SJCRH30 (cell line): ENCODE data around the gene CRIM1. TPM values are rescaled to one million over a fixed set of nuclear protein-coding genes. Genes with fewer than 3 reads are reported as not detected.
"Not testable (repeated sequence)": the region's sequence is repeated elsewhere in the genome, so short reads cannot be mapped to it uniquely, and the experiment has no call there.

Source experiments
- DNase-seq, 2 experiments: peaks; one replicate each; pipeline ENCODE4 v3.0.0-alpha.2; 2015 to 2020
- H3K27ac ChIP-seq: fragments of 250-450 bp; sonication (Bioruptor Pico); 2 replicates; pipeline ENCODE4 v1.5.1; 2020; ENCODE audit warnings: mild to moderate bottlenecking, moderate library complexity
- H3K27me3 ChIP-seq: fragments of 250-450 bp; sonication (Bioruptor Pico); 2 replicates; pipeline ENCODE4 v1.5.1; 2020; ENCODE audit warnings: mild to moderate bottlenecking, moderate library complexity
- H3K36me3 ChIP-seq: fragments of 250-450 bp; sonication (Bioruptor Pico); 2 replicates; pipeline ENCODE4 v1.5.1; 2020; ENCODE audit warnings: mild to moderate bottlenecking, moderate library complexity
- H3K4me1 ChIP-seq: fragments of 250-450 bp; sonication (Bioruptor Pico); 2 replicates; pipeline ENCODE4 v1.5.1; 2020; ENCODE audit warnings: mild to moderate bottlenecking, moderate library complexity
- H3K4me3 ChIP-seq: fragments of 250-450 bp; sonication (Bioruptor Pico); 2 replicates; pipeline ENCODE4 v1.5.1; 2020; ENCODE audit warnings: mild to moderate bottlenecking, moderate library complexity
- H3K9me3 ChIP-seq: fragments of 250-450 bp; sonication (Bioruptor Pico); replicated peaks from 2 replicates; pipeline ENCODE4 v1.5.1; 2020; ENCODE audit warnings: mild to moderate bottlenecking, moderate library complexity
- total RNA-seq: library from RNA; depleted of rRNA; stranded (reverse); fragments of >200 nt; shearing (Covaris generic); gene quantifications from 2 replicates; pipeline ENCODE4 v1.2.3, GENCODE V29; 2014

CRIM1 gene
- total RNA-seq, 1 experiment from 2014 or later, result 12.6 TPM

DNA sequence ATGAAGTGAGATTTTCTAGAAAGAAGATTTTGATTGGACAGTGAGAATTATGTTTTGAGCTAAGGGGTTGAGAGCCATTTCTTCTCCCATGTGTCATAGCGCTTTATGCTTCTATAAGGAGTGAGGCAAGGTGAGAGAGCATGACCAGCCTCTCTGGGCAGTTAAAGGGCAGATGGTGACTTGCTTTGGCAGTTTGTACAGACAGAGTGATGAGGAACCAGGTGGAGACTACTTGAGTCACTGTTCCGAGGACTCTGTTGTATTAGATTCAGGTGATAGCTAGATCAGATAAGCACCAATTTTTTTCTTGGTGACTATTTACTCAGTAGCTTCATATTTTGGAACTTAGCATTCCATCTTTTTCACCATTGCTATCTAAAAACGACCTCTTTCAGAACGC, 4.5 kb downstream of the CRIM1 start:
- Histone ChIP-seq H3K27me3 (no peaks in the 10 kb centered on the region), H3K4me3 (no peak overlapping the region), H3K4me1 (peaks cover 14% of the 10 kb centered on the region), H3K27ac (no peak overlapping the region), H3K36me3 (no peaks in the 10 kb centered on the region), H3K9me3 (no peaks in the 10 kb centered on the region)
- no peak for DNase-seq

DNA sequence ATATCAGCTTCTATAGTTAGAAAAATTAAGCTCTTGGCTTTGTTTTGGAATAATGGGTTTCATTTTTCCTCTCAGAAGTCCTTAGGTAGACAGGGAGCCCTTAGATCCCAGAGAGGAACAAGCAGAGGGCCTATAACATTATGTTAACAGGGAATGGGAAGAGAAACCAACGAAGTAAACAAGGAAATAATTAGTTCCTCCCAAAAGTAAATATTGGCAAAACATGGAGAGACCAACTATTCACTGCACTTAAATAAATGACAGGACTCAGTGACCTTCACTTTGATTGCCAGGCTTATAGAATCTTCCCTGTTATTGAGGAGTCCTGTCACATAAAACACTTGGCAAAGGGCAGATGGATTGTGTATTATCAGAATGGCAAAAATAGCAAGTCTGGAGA, 5.3 kb downstream of the CRIM1 start:
- no peak overlapping the region for H3K4me3 ChIP-seq
- H3K4me1 ChIP-seq, result peaks cover 14% of the 10 kb centered on the region
- no peak for DNase-seq
- no peak overlapping the region for H3K27ac ChIP-seq
- no peaks in the 10 kb centered on the region for H3K9me3 ChIP-seq
- H3K36me3 ChIP-seq, result no peaks in the 10 kb centered on the region
- H3K27me3 ChIP-seq, result no peaks in the 10 kb centered on the region

DNA sequence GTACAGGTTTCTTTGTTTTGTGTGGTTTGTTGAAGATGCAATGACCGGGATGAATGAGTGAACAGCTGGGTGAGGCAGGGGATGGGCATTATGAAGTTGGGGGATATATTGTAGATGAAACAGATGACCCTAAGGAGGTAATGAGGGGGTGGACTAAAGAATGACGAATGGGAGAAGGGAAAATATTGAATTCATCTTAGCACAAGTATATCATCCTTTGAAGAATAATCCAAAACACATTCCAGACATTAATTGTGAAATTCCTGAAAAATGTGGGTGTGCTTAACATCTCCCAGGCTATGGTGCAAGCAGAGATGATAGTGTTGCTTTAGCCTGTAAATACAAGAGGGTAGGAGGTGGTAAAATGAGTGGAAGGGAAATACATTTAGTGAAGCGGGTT, 5.8 kb downstream of the CRIM1 start:
- peak; percentile 29 to 30 for DNase-seq
- no peak overlapping the region for H3K4me3 ChIP-seq
- no peak overlapping the region for H3K27ac ChIP-seq
- H3K9me3 ChIP-seq, result no peaks in the 10 kb centered on the region
- H3K27me3 ChIP-seq, result no peaks in the 10 kb centered on the region
- peaks cover 14% of the 10 kb centered on the region for H3K4me1 ChIP-seq
- H3K36me3 ChIP-seq, result no peaks in the 10 kb centered on the region

DNA sequence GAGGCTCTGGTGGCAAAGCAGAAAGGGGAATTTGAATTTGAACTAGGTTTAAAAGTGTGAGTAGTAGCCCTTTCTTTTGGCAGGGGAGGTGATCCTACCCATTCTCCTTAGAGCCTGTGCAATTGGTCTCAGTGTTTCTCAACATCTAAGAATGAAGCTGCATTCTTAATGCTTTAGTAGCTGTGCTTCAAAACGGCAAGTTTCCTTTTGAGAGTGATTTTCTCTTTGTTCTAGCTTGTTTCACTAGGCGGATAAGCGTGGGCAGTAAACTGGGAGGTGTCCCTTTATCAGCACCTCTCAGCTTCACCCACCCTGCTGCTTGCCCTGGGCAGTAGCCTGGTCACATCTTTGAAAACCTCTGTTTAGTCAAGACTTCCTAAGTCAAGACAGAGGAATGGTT, 6.7 kb downstream of the CRIM1 start:
- H3K27me3 ChIP-seq, result no peaks in the 10 kb centered on the region
- H3K36me3 ChIP-seq, result no peaks in the 10 kb centered on the region
- peaks cover 23% of the 10 kb centered on the region for H3K4me1 ChIP-seq
- DNase-seq, result no peak
- no peaks in the 10 kb centered on the region for H3K9me3 ChIP-seq
- no peak overlapping the region for H3K27ac ChIP-seq
- H3K4me3 ChIP-seq, result no peak overlapping the region

DNA sequence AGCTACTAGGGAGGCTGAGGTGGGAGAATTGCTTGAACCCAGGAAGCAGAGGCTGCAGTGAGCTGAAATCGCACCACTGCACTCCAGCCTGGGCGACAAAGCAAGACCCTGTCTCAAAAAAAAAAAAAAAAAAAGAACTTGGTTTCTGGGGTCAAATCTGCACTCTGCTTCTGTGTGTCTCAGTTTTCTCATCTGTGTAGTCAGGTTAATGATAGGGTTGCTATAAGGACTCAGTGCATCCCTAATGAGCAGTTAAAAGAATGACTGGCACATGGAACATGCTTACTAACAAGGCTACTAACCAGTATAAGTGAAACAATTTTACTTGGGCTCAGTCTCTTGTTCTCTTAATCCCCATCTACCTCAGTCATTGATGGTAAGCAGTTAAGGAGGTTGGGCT, 7.5 kb downstream of the CRIM1 start:
- DNase-seq, H3K4me3 ChIP-seq, H3K9me3 ChIP-seq, H3K27me3 ChIP-seq, H3K36me3 ChIP-seq, H3K27ac ChIP-seq: not testable (repeated sequence)
- peaks cover 31% of the 10 kb centered on the region for H3K4me1 ChIP-seq

DNA sequence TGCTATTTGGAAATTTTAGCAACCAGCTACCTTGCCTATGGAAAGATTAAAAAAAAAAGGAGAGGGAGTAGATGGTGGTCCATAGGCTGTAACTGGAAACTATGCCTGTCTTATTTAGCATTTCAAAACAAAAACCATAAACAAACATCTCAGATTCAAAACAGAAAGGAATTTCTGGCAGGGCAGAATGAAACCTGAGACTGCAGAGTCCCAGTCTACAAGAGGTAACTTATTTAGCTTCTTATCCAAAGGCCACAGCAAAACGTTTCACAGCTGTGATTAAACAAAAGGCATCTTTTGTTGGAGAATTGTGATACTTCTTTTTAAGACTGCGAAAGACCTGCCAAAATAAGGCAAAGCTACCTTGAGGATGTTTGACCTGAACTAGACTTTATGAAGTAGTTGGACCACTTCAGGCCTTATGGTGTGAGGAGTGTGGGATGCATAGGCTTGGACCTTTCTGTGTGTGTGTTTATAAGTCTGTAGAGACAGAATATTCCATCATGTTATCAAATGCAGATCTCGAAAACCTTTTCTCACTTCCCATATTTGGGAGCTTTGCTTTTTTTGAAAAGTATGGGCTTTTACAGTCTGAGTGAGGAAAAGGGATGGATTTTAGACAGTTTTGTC, 11.0 kb downstream of the CRIM1 start:
- Histone ChIP-seq H3K4me3 (no peak overlapping the region), H3K4me1 (peaks cover 43% of the 10 kb centered on the region), H3K9me3 (no peaks in the 10 kb centered on the region), H3K27ac (no peak overlapping the region), H3K27me3 (no peaks in the 10 kb centered on the region), H3K36me3 (no peaks in the 10 kb centered on the region)
- DNase-seq, result peak in 1 of 2 experiments; percentile 20

DNA sequence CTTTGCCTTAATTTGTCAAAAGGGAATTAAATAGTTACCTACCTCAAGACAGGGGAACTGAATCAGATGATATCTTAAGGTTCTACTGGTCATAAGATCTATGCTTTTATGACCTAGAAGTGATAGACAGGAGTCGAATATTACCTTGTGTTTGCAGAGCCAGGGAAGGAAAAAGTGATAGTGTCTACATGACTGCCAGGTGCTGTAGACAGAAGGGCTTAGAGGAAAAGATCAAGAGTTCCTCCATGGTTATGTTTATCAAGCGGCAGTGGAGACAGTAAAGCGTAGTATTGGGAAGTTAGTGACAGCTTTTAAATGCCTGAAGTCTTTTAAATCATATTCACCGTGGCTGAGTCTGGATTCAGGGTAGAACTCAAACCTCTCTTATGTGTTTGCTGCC, 11.9 kb downstream of the CRIM1 start:
- no peaks in the 10 kb centered on the region for H3K36me3 ChIP-seq
- H3K9me3 ChIP-seq, result no peaks in the 10 kb centered on the region
- no peaks in the 10 kb centered on the region for H3K27me3 ChIP-seq
- H3K4me3 ChIP-seq, result no peak overlapping the region
- DNase-seq, result no peak
- H3K27ac ChIP-seq, result no peak overlapping the region
- H3K4me1 ChIP-seq, result peaks cover 47% of the 10 kb centered on the region

DNA sequence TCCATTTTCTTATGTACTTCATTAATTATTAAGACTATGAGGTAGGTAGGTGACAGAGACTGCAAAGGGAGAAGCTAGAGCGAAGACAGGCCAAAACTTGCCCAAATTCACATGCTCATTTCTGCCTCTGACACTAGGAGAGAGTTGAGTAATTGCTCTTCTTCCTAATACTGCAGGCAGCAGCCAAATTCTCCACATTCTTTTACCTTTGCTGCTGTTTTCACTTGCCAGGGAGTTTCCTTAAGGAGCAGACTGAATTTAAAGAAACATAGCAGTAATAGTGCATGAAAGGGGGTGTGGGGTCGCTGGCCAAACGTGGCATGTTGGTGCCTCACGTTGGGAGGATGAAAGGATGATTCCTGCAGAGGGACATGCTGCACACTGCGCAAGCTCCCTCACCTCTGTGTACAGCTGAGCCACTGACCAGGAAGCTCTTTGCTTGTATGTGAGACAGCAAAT, 12.3 kb downstream of the CRIM1 start:
- Histone ChIP-seq H3K9me3 (no peaks in the 10 kb centered on the region), H3K27ac (no peak overlapping the region)

DNA sequence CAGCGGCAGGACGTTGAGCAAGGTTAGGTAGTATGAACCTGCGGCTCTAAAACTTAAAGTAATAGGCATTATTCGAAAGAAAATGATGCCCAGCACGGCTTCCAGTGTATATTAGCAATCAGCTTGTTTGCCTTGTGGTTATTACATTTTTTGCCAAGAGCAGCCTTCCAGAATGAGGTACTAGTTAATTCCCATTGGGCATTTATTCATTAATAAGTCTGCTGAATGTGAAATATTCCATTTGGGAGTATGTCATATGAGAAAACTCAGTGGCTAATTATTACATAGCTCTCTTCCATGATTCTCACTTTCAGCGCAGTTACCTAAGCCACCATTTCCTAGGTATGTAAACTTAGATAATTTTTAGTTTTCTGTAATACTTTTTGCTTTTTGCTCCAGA, 12.9 kb downstream of the CRIM1 start:
- Histone ChIP-seq H3K4me1 (peaks cover 56% of the 10 kb centered on the region), H3K9me3 (no peaks in the 10 kb centered on the region), H3K36me3 (no peaks in the 10 kb centered on the region), H3K27ac (no peak overlapping the region), H3K4me3 (no peak overlapping the region), H3K27me3 (no peaks in the 10 kb centered on the region)
- DNase-seq, result no peak

More for the DNA sequence above, 12.3 kb downstream of the CRIM1 start:
- Histone ChIP-seq H3K36me3 (no peaks in the 10 kb centered on the region), H3K27me3 (no peaks in the 10 kb centered on the region), H3K4me3 (no peak overlapping the region), H3K4me1 (peaks cover 51% of the 10 kb centered on the region)
- no peak for DNase-seq

DNA sequence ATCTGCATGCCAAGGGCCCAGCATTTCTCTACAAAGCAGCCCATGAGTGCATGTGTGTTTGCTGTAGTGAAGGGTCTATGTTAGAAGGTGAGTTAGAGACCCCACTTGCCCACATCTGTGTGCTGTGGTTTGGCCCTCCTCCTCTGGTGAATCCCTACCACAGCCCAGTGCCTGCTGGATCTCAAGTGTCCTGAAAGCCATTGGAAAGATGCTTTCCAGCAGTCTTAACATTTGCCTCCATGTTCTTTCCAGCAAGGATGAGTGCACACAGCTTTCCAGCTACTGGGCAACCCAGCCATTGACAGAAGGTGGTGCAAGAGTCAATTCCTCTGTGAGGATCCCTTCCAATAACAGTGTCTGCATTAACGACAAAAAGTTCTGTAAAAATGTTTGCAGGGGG, 13.6 kb downstream of the CRIM1 start:
- H3K27ac ChIP-seq, result no peak overlapping the region
- H3K27me3 ChIP-seq, result no peaks in the 10 kb centered on the region
- no peak overlapping the region for H3K4me3 ChIP-seq
- H3K9me3 ChIP-seq, result no peaks in the 10 kb centered on the region
- peaks cover 57% of the 10 kb centered on the region for H3K4me1 ChIP-seq
- no peaks in the 10 kb centered on the region for H3K36me3 ChIP-seq
- DNase-seq, result no peak

DNA sequence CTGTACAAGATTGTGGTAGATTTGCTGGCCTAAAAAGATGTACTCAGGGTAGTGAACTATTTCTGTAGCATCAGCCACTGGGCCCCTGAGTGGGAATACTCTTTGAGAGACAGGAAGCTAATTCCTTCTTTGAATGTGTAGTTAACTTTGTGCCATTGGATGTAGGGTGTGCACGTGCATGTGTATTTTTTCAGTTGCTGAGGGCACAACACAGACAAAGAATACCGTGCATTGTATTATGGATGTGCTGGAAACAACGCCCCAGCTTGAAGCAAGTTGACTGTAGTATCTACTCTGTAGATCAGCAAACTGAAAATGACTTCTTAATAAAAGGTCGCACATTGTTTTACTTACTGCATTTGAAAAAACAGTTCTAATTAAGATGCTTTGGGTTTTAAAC, 14.1 kb downstream of the CRIM1 start:
- Histone ChIP-seq H3K27ac (no peak overlapping the region), H3K36me3 (no peaks in the 10 kb centered on the region), H3K9me3 (no peaks in the 10 kb centered on the region), H3K4me1 (peaks cover 57% of the 10 kb centered on the region), H3K27me3 (no peaks in the 10 kb centered on the region), H3K4me3 (no peak overlapping the region)
- DNase-seq, result no peak

DNA sequence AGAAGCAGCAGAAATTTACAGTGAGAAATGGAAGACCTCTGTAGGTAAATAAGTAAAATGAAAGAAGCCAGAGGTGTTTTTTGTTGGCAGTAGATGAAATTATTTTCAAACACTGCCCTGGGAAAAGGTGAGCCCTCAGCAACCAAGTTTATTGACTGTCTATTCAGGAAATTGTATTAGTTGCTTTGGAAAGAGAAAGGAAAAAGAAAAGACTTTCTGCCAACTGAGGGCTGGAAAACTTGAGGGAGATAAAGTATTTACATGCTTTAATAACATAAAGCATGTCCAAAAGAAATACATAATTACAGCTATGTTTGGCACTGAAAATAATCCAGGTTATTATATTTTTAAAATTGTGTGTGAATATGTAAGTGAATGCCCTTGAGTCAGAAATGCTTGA, 14.7 kb downstream of the CRIM1 start:
- DNase-seq, result no peak
- Histone ChIP-seq H3K9me3 (no peaks in the 10 kb centered on the region), H3K27me3 (no peaks in the 10 kb centered on the region), H3K4me3 (no peak overlapping the region), H3K27ac (no peak overlapping the region; the same call in 1 of the 2 replicates), H3K36me3 (no peaks in the 10 kb centered on the region), H3K4me1 (peaks cover 61% of the 10 kb centered on the region)

DNA sequence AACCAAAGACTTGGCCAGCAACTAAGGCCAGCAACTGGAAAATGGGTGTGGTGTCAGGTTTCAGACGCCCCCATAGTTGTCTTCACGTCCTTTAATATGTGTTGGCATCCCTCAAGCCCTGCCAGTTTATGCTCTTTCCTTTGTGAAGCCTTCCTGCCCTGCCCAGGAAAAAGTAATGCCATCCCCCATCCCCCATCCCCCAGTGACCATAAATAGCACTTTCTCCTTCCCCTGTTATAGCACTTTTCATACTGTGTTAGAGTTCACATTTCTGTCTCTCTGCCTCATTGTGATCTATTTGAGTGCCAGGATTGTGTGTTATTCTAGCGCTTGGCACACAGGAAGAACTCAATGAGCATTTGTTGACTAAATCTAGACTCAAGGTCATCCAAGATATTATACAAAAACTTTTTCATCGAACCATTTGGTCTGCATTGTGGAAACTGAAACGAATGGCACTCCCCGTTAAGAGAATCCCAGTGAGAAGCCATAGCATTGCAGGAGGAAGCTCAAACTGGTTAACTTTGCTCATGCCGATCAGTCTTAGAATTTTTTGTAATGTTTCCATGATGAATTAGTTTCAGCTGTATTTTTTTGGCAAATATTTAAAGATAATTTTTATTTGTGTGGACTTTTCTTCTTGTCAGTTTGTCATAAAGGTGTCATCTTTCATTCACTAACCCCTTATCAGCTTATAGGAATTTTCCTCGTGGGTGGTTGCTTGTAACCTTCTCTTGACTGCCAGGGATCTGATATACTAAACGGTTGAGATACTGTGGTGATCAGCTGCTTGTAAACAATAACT, 15.7 kb downstream of the CRIM1 start:
- peak overlapping the region; percentile 68 for H3K27ac ChIP-seq
- no peaks in the 10 kb centered on the region for H3K27me3 ChIP-seq
- H3K36me3 ChIP-seq, result no peaks in the 10 kb centered on the region
- H3K4me3 ChIP-seq, result peak overlapping the region; percentile 42
- peak; percentile 45 to 51 for DNase-seq
- peaks cover 71% of the 10 kb centered on the region for H3K4me1 ChIP-seq
- no peaks in the 10 kb centered on the region for H3K9me3 ChIP-seq

DNA sequence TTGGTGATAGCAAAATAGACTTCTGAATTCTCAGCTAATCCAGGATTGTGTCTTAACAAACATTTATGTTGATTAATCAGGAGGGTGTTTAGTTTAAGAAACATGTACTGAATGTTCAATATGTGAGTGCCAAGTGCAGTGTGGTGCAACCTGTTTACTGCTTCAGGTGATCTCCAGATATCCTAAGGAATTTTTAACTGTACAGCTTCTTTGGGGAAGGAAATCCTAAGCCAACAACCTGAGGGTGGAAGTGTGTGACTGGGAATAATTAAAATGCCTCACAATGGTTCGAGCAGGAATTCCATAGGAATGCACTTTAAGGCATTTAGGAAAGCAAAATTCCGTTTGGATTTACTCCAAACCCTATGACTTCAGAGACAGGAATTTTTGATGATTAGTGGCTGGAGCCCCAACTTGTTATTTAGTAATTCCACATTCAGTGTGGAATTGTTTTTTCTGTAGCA, 16.4 kb downstream of the CRIM1 start:
- peak overlapping the region; percentile 42 for H3K4me3 ChIP-seq
- peaks cover 69% of the 10 kb centered on the region for H3K4me1 ChIP-seq
- DNase-seq, result peak; percentile 49 to 71
- H3K36me3 ChIP-seq, result no peaks in the 10 kb centered on the region
- H3K27me3 ChIP-seq, result no peaks in the 10 kb centered on the region
- H3K9me3 ChIP-seq, result no peaks in the 10 kb centered on the region
- peak overlapping the region; percentile 68 for H3K27ac ChIP-seq

DNA sequence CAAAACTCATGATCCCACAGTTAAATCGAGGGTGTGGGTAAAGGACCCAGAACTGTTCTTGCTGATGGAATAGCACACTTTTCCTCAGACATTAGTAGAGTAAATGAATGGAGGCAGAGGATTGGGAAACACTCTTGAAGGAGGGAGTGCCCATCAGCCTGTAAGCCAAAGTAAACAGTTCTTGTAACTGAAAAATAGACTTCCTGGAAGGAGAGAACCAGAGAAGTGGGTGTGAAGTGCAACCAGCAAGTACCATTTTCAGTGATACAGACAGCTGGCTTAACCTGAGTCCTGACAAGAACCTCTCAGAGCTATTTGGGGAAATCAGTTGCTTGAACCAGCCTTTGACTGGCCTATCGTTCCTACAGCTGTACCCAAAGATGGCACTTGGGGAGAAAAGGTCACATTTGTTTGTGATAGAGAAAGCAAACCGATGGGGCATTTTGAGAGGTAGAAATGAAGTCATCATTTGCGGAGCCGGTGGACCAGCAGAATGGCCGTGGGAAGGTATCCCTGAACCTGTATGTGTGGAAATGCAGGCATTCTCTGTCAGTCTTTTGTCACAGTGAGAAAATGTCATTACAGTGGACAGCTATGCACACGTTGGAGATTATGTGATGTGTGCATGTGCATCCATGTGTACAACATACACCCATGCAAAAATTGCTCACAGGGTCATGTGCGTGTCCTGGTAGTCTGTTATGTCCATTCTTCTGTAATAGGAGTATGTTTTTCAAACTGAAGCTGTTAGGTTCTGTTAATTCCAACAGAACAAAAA, 17.8 kb downstream of the CRIM1 start:
- Histone ChIP-seq H3K4me1 (peaks cover 62% of the 10 kb centered on the region), H3K27me3 (no peaks in the 10 kb centered on the region), H3K9me3 (no peaks in the 10 kb centered on the region), H3K4me3 (no peak overlapping the region), H3K36me3 (no peaks in the 10 kb centered on the region), H3K27ac (no peak overlapping the region)
- DNase-seq, result no peak
